Neural progenitor cell (in vitro differentiated cells): ENCODE measurements around the gene EPHA2. TPM values are rescaled to one million over a fixed set of nuclear protein-coding genes. Genes with fewer than 3 reads are reported as not detected.

Experiments used
- DNase-seq: peaks from one replicate; pipeline ENCODE4 v3.0.0-alpha.2; 2016; ENCODE audit warnings: low spot score
- H2AFZ ChIP-seq: fragments of 200-600 bp; sonication (generic); replicated peaks from 2 replicates; pipeline ENCODE4 v1.6.1; 2016; ENCODE audit warnings: antibody characterized with exemption
- H3F3A ChIP-seq: fragments of 200-600 bp; sonication (generic); 2 replicates; pipeline ENCODE4 v1.6.1; 2016; ENCODE audit warnings: antibody characterized with exemption, low read depth
- H3K27ac ChIP-seq: fragments of 200-600 bp; sonication (generic); 2 replicates; pipeline ENCODE4 v1.5.1; 2016; ENCODE audit warnings: mild to moderate bottlenecking
- H3K27me3 ChIP-seq: fragments of 200-600 bp; sonication (generic); 2 replicates; pipeline ENCODE4 v1.6.1; 2016; ENCODE audit warnings: mild to moderate bottlenecking, moderate library complexity
- H3K36me3 ChIP-seq: fragments of 200-600 bp; sonication (generic); 2 replicates; pipeline ENCODE4 v1.5.1; 2016
- H3K4me1 ChIP-seq: fragments of 200-600 bp; sonication (generic); 2 replicates; pipeline ENCODE4 v1.6.1; 2016; ENCODE audit warnings: mixed run types
- H3K4me2 ChIP-seq: fragments of 200-600 bp; sonication (generic); 2 replicates; pipeline ENCODE4 v1.6.1; 2016
- H3K4me3 ChIP-seq: fragments of 200-600 bp; sonication (generic); 2 replicates; pipeline ENCODE4 v1.5.1; 2016
- H3K79me2 ChIP-seq: fragments of 200-600 bp; sonication (generic); 2 replicates; pipeline ENCODE4 v1.6.1; 2016; ENCODE audit warnings: low read depth
- H3K9ac ChIP-seq: fragments of 200-600 bp; sonication (generic); 2 replicates; pipeline ENCODE4 v1.6.1; 2016
- H3K9me3 ChIP-seq: fragments of 200-600 bp; sonication (generic); 2 replicates; pipeline ENCODE4 v1.5.1; 2016; ENCODE audit warnings: low read depth
- H4K20me1 ChIP-seq: fragments of 200-600 bp; sonication (generic); 2 replicates; pipeline ENCODE4 v1.6.1; 2016; ENCODE audit warnings: low read depth
- H3K27ac Mint-ChIP-seq: 3 replicates; pipeline ENCODE4 v1.8.0; 2021; ENCODE audit warnings: mixed read lengths
- H3K27me3 Mint-ChIP-seq: 2 replicates; pipeline ENCODE4 v1.8.0; 2022; ENCODE audit warnings: low read depth, mild to moderate bottlenecking, inconsistent platforms, moderate library complexity, mixed read lengths; ENCODE audit not compliant: insufficient read depth
- H3K36me3 Mint-ChIP-seq: 3 replicates; pipeline ENCODE4 v1.8.0; 2021; ENCODE audit warnings: mixed read lengths
- H3K4me1 Mint-ChIP-seq: 3 replicates; pipeline ENCODE4 v1.8.0; 2021; ENCODE audit warnings: mixed read lengths
- H3K4me3 Mint-ChIP-seq: 3 replicates; pipeline ENCODE4 v1.8.0; 2021; ENCODE audit warnings: mild to moderate bottlenecking, moderate library complexity, mixed read lengths
- H3K9me3 Mint-ChIP-seq: 3 replicates; pipeline ENCODE4 v1.8.0; 2020; ENCODE audit warnings: mixed read lengths
- CTCF ChIP-seq: fragments of 200-600 bp; sonication (generic); IDR thresholded peaks from 2 replicates; pipeline ENCODE4 v1.5.1; 2017; ENCODE audit warnings: antibody characterized with exemption, mild to moderate bottlenecking
- EZH2 ChIP-seq: fragments of 200-600 bp; sonication (generic); IDR thresholded peaks from 2 replicates; pipeline ENCODE4 v1.6.1; 2017; ENCODE audit warnings: antibody characterized with exemption, mild to moderate bottlenecking, moderate library complexity
- EZH2phosphoT487 ChIP-seq: fragments of 200-600 bp; sonication (generic); IDR thresholded peaks from 2 replicates; pipeline ENCODE4 v1.6.1; 2017; ENCODE audit warnings: antibody characterized with exemption
- total RNA-seq: library from RNA; depleted of rRNA; stranded (reverse); fragments of >200 nt; gene quantifications from 2 replicates; pipeline ENCODE4 v1.2.3, GENCODE V29; 2015; ENCODE audit warnings: low replicate concordance

The EPHA2 gene
- total RNA-seq, 1 donor from 2014 or later: 14.9 TPM

DNA sequence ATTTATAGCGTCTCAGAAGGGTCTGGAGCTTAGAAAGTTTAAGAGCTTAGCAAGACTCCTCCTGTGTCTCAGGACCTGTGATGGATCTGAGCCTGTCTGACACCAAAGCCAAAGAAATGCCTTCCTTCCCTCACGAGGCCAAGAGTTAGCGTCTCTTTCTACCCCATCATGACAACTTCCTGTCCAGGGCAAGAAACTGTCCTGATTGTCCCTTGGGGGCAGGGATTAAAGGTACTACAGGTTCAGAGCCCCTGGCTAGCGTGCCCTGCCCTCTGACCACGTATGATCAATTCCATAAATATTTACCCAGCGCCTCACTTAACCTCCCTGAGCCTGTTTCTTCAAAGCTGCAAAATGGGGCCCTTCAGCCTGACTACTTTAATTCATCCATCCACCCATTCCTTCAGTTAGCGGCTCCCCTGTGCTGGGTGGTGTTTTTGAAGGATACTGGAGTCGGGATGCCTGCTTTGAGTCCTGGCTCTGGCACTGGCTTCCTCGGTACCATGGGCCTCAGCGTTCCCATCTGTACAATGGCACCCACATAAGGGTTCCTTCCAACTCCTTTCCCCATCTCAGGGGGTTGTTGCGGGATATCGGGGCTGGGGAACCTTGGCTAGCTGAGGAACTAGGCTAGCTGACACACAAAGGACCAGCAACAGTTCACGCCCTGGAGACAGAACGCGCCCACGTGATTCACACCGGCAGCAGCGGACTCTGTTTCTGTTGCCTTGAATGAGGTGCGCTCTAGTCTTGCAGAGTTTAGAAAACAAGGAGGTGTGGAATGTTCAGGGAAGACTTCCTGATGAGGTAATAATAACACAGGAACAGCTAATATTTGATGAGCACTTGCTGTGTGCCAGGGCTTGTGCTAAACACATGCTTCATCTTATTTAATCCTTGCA, 23.0 kb upstream of the EPHA2 start:
- no peaks in the 10 kb centered on the region for H3K36me3 Mint-ChIP-seq
- TF ChIP-seq EZH2phosphoT487 (no peak), EZH2 (no peak), CTCF (no peak)
- Histone ChIP-seq H3K27me3 (no peaks in the 10 kb centered on the region), H3K36me3 (no peaks in the 10 kb centered on the region), H2AFZ (no peak overlapping the region), H4K20me1 (no peaks in the 10 kb centered on the region), H3K4me1 (peaks cover 35% of the 10 kb centered on the region), H3K4me3 (no peak overlapping the region), H3K9ac (no peak overlapping the region), H3K27ac (no peak overlapping the region), H3K79me2 (no peaks in the 10 kb centered on the region), H3K4me2 (no peak overlapping the region), H3K9me3 (no peaks in the 10 kb centered on the region), H3F3A (peaks cover 37% of the 10 kb centered on the region)
- H3K27me3 Mint-ChIP-seq: peaks cover 11% of the 10 kb centered on the region
- H3K9me3 Mint-ChIP-seq: no peaks in the 10 kb centered on the region
- H3K4me1 Mint-ChIP-seq: peaks cover 58% of the 10 kb centered on the region
- no peak overlapping the region for H3K4me3 Mint-ChIP-seq
- no peak for DNase-seq
- peak overlapping the region; percentile 87 for H3K27ac Mint-ChIP-seq

DNA sequence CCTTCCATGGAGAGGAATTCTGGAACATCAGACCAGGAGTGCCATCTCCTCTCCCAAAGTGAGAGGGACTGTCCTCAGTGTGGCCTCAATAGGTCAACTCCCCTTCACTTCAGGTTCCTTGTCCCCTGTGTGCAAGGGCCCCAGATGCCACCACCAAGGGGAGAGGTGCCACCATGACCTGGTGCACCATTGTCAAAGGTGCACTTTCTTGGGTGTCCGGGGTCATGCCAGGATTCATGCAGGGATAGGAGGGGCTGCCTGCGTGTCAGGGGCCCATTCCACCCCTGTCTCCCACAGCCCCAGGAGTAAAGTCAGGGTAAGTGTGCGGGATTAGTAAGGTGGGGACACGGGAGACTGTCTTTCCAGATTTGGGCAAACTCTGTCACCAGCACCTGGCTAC, 21.4 kb upstream of the EPHA2 start:
- Histone ChIP-seq H3K27ac (no peak overlapping the region), H3F3A (peaks cover 35% of the 10 kb centered on the region), H4K20me1 (no peaks in the 10 kb centered on the region), H3K27me3 (no peaks in the 10 kb centered on the region), H3K4me2 (no peak overlapping the region), H3K79me2 (no peaks in the 10 kb centered on the region), H3K9me3 (no peaks in the 10 kb centered on the region), H3K36me3 (no peaks in the 10 kb centered on the region), H2AFZ (no peak overlapping the region), H3K4me1 (peaks cover 44% of the 10 kb centered on the region), H3K9ac (no peak overlapping the region), H3K4me3 (no peak overlapping the region)
- Mint-ChIP-seq H3K27ac (peak overlapping the region; percentile 96), H3K4me3 (no peak overlapping the region), H3K27me3 (peaks cover 13% of the 10 kb centered on the region), H3K36me3 (no peaks in the 10 kb centered on the region), H3K9me3 (no peaks in the 10 kb centered on the region), H3K4me1 (peaks cover 63% of the 10 kb centered on the region)
- DNase-seq: no peak
- TF ChIP-seq EZH2phosphoT487 (no peak), EZH2 (no peak), CTCF (no peak)

GRCh38 chr1:16176653-16177052, 20.8 kb upstream of the EPHA2 start:
- no peaks in the 10 kb centered on the region for H3K36me3 Mint-ChIP-seq
- H3K27ac Mint-ChIP-seq: peak overlapping the region; percentile 96
- H3K4me1 Mint-ChIP-seq: peaks cover 57% of the 10 kb centered on the region
- Histone ChIP-seq H3K9me3 (no peaks in the 10 kb centered on the region), H3K4me1 (peaks cover 38% of the 10 kb centered on the region), H3K27ac (peak overlapping the region; percentile 88), H3K4me3 (no peak overlapping the region), H3K9ac (no peak overlapping the region), H3K27me3 (no peaks in the 10 kb centered on the region), H3K36me3 (no peaks in the 10 kb centered on the region), H2AFZ (no peak overlapping the region), H3K79me2 (no peaks in the 10 kb centered on the region), H3F3A (peaks cover 30% of the 10 kb centered on the region), H4K20me1 (no peaks in the 10 kb centered on the region), H3K4me2 (no peak overlapping the region)
- H3K4me3 Mint-ChIP-seq: no peak overlapping the region
- TF ChIP-seq EZH2phosphoT487 (no peak), EZH2 (no peak), CTCF (no peak)
- no peaks in the 10 kb centered on the region for H3K9me3 Mint-ChIP-seq
- no peak for DNase-seq
- peaks cover 13% of the 10 kb centered on the region for H3K27me3 Mint-ChIP-seq
